OCI-M2 (cell line): Measurements from ENCODE around the gene OR8S1.
"Not testable (repeated sequence)": the region's sequence is repeated elsewhere in the genome, so short reads cannot be mapped to it uniquely, and the experiment has no call there.

Experiments
- DNase-seq: peaks from one replicate; lab custom pipeline; 2025; ENCODE audit not compliant: unreplicated experiment; lab: John Stamatoyannopoulos, UW

The OR8S1 gene

GRCh38 chr12:48553666-48554343, 28.4 kb downstream of the OR8S1 start:
- DNase-seq: not testable (repeated sequence)

- DNase-seq: no peak
Observed at GRCh38 chr12:48556631-48557030, 31.2 kb downstream of the OR8S1 start.

DNA sequence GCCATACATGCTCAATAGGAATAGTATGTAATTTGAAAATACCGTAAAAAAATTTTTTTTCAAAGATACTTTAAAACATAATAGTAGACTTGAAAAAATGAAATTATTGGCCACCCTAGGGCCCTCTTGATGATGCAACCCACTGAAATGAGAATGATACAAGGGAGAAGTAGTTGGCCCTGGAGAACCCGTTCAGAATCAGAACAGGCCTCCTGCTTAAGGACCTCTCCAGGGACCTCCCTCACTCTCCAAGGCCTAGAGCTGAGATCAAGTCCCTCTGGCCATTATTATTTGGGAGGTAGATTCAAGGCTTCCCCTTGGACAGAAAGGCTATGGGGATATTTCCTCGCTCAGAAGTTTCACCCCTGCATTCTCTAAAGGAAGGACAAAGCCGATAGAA, 32.5 kb downstream of the OR8S1 start:
- DNase-seq: no peak

DNA sequence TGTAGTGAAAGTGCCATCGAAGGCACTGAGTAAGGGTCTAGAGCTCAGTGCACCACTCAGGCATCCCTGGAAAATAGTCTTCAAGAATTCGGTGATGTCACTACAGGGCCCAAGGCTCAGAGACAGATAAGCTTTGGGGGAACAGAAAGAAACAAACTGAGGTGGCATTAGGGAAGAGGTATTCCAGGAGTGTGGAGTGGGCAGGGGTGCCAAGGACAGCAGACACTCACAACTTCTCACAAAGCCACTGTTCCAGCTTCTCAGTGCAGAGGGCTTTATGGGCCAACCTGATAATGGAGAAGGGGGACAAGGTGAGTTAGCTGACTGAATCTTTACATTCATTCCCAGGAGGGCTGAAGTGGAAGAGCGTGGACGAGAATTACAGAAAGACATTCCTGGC, 42.3 kb downstream of the OR8S1 start:
- no peak for DNase-seq

- DNase-seq: no peak
Observed at GRCh38 chr12:48569946-48570345, 44.5 kb downstream of the OR8S1 start, which contains the start of gene LALBA. Gene LALBA, minus strand, starts transcription at chr12:48570046. Its CDS starts 26 bp downstream, at chr12:48570020.

DNA sequence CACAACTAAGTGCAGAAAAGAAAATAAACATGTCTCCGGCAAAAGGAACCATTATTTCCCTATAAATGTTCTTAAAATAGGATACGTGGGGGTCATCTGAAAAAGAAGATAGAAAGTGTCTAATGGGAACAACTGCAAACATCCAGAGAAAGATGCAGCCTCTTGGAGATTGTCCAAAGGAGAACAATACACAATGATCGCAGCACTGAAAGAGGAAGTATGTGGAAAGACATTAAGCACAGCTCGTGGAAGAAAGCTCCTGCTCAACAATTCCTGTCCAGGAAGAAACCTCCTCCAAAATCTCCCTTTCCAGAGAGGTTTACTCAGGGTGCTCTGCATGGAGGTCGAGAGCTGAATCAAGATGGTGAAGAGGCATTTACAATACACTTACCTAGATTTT, 46.9 kb downstream of the OR8S1 start:
- peak; percentile 4 for DNase-seq
